Measurements from ENCODE around the gene CLBA1.
"Not testable (repeated sequence)": the region's sequence is repeated elsewhere in the genome, so short reads cannot be mapped to it uniquely, and the experiment has no call there.

Gene CLBA1

DNA sequence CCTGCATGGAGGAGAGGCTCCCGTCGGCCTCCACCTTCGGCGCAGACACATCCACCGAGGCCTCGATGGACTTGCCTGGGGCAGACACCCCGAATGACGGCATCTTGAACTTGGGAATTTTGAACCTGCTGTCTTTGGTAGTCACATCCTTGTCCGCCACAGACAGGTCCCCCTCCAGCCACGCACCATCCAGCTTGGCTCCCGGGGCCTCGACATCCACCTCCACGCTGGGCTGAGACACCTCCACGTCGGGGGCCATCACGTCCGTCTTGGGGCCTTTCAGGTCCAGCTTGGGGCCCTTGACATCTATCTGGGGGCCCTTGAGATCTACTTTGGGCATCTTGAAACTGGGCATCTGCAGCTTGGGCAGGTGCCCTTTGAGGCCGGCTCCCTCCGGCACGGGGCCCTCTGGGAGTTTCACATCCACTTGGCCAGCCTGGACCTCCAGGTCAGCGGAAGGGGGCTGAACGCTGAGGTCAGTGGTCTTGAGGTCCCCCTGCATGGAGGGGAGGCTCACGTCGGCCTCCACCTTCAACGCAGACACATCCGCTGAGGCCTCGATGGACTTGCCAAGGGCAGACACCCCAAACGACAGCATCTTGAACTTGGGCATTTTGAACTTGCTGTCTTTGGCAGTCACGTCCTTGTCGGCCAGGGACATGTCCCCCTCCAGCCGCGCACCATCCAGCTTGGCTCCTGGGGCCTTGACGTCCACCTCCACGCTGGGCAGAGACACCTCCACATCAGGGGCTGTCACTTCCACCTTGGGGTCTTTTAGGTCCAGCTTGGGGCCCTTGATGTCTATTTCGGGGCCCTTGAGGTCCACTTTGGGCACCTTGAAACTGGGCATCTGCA, 37.5 kb upstream of the CLBA1 start:
- DNase-seq: not testable (repeated sequence)

- no peak for DNase-seq
These were observed 36.9 kb upstream of the CLBA1 start for GRCh38 chr14:104948736-104949031.

GRCh38 chr14:104949406-104949955, 36.1 kb upstream of the CLBA1 start:
- DNase-seq: not testable (repeated sequence)

- no peak for DNase-seq
These were observed 35.6 kb upstream of the CLBA1 start for GRCh38 chr14:104950021-104950420.

GRCh38 chr14:104950701-104951100, 34.9 kb upstream of the CLBA1 start:
- DNase-seq: not testable (repeated sequence)

DNA sequence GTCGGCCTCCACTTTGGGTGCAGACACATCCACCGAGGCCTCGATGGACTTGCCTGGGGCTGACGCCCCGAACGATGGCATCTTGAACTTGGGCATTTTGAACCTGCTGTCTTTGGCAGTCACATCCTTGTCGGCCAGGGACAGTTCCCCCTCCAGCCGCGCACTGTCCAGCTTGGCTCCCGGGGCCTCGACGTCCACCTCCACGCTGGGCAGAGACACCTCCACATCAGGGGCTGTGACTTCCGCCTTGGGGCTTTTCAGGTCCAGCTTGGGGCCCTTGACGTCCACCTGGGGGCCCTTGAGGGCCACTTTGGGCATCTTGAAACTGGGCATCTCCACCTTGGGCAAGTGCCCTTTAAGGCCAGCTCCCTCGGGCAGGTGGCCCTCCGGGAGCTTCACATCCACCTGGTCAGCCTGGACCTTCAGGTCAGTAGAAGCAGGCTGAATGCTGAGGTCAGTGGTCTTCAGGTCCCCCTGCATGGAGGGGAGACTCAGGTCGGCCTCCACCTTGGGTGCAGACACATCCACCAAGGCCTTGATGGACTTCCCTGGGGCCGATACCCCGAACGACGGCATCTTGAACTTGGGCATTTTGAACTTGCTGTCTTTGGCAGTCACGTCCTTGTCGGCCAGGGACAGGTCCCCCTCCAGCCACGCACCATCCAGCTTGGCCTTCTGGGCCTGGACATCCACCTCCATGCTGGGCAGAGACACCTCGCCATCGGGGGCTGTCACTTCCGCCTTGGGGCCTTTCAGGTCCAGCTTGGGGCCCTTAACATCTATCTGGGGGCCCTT, 33.5 kb upstream of the CLBA1 start:
- DNase-seq: not testable (repeated sequence)

GRCh38 chr14:104953097-104953496, 32.5 kb upstream of the CLBA1 start:
- no peak for DNase-seq

- no peak for DNase-seq
These were observed 31.5 kb upstream of the CLBA1 start for GRCh38 chr14:104953896-104954656.

DNA sequence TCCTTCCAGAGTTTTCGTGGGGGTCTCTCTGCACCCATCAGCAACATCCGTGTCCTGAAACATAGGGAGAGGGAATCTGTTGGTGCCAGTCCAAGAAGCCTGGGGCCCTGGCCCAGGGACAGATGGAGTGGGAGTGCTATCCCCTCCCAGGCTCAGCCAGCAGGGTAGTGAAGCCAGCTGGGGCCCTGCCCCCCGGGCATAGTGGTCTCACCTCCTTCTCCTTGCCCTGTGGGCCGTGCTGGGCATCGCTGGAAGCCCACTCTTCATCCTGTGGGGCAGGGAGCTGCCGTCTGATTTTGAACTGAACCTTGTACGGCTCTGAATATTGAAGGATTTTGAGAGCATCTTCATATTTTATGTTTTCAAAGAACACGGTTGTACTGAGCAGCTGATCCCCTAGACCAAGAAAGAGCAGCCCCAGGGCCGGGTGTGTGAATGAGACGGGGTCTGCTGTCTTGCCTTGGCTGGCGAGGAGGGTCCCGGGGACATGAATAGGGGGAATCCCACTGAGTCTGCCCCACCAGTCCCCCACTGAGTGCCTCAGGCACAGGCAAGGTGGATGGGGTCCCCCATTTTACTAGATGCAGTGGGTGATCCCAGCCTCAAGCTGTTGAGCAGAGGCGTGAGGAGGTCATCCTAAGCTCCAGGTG, 30.7 kb upstream of the CLBA1 start:
- no peak for DNase-seq

DNA sequence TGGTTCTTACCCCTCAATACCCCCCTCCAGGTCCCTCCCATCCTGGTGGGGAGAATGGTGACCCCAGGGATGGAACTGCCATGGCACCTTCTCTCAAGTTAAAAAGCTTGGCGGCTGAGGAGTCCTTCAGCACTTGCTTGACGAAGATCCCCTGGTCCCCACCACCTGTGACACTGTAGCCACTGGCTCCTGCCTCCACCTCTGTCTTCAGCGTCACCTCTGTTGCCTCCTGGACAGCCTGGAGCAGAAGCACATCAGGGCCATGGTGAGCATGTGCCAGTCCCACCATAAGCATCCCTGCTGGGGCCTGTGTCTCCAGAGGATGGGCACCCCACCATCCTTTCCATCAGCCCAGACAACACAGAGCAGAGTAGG, 30.2 kb upstream of the CLBA1 start:
- no peak for DNase-seq

DNA sequence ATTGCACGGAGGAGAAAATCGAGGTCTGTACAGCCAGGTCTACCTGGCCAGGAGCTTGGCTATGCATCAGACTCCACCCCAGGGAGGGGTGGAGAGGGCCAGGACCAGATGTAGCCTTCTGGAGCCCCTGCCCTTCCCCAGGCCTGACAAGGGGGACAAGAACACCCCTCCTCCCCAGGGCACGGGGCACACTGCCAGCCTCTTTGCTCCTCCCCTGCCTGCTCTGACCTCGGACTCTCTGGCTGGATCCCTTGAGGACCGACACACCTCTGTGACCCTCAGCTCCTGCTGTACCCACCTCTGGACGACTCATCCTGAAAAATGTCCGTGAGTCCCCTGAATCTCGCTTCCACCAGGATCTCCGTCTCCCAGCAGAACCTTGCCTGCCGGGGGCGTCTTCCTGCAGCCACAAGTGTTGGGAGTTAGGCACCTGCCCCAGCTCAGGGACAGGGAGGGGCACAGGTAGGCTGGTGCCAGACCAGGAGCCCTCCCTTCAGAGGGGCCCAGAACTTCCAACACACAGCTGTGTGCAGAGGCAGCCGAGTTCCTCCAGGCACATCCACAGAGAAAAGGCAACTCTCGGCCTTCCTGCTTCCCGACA, 29.2 kb upstream of the CLBA1 start:
- no peak for DNase-seq

GRCh38 chr14:104957146-104958113, 28.2 kb upstream of the CLBA1 start:
- DNase-seq: no peak

GRCh38 chr14:104964546-104964945, 21.0 kb upstream of the CLBA1 start:
- DNase-seq: no peak

DNA sequence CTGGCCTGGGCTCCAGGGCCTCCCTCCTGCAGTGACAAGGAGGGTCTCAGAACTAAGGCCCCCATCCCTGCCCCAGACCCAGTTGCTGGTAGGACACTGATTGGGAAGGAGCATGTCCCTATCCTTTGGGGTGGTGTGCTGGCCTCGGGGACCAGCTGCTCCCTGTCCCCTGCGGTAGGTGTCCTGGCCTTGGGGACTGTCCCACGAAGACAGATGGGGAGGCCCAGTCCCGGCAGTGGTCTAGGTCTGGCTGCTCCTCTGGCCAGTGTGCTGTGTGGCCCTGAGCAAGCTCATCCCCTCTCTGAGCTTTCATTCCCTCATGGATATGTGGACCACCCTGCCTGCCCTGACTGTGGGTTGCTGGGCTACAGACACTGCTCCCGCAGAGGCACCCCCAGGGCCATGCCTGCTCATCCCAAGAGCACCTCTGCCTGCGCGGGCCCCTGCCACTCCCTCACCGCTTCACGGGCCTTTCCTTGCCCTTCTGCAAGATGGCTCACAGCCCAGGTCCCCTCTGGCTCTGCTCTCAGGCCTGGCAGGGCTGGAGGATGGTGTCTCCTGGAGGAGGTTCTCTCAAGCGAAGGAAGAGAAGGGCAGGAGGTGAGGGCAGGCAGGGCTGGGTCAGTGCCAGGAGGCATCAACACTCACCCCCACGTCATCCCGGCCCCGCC, 19.9 kb upstream of the CLBA1 start:
- no peak for DNase-seq

DNA sequence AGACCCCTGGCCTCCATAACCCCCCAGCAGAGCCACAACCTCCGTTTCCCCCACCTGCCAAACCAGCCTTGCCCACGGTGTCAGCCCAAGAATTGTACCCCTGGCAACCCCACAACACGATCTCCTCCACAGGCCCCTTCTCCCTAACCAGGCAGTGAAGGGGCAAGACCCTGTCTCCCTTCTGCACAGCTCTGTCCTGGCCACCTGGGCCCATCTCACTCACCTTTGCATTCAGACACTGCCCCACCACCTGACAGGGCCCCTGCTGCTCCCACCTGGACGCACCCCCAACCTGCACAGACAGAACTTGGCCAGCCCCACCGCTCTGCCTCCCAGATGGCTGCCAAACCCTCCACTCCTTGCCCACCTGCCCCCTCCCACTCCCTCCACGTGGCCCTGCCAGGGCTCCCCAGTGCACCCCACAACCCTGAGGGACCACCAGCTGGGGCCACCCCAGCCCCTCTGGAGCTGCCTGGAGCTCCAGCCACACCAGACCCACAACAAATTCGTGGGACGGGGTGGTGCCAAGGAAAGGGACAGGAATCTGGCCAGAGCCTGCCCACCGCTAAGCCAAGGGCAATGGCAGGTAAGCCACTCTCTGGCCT, 19.2 kb upstream of the CLBA1 start:
- DNase-seq: no peak

GRCh38 chr14:104966981-104967385, 18.6 kb upstream of the CLBA1 start:
- DNase-seq: no peak

GRCh38 chr14:104967386-104968152, 18.0 kb upstream of the CLBA1 start:
- DNase-seq: no peak

- no peak for DNase-seq
These were observed 17.4 kb upstream of the CLBA1 start for GRCh38 chr14:104968153-104968527.

Data from effector CD4-positive, alpha-beta T cell (primary cell).